ENCODE measurements around the gene VSIG2. TPM values are rescaled to one million over a fixed set of nuclear protein-coding genes. Genes with fewer than 3 reads are reported as not detected.

VSIG2 gene
- total and polyA plus RNA-seq, 2 donors (not counting 1 experiment from before 2014, with no cell fraction given) = not detected

DNA sequence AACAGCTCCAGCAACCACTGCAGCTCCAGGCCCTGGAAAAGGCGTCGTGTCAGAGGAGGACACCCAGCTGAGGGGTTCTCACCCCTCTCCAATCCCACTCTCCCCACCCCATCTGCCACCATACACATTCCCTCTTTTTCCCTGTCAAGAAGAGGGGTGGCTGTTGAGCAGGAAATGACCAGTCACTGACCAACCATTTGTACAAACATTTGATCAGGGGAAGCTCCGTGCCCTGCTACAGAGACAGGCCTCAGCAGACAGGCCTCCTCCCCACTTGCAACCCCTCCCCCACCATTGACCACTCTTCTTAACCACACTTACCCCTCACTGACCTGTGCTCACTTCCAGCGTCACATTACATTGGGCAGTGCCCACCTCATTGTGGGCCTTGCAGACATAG lies 2.3 kb upstream of the VSIG2 start:
- Histone ChIP-seq H3K27ac (ENCODE audit: insufficient read depth, low read length) (peak overlapping the region; percentile 43), H3K79me2 (ENCODE audit: control insufficient read depth, insufficient read depth, low read length) (no peaks in the 10 kb centered on the region), H2AFZ (ENCODE audit: low read length) (peak overlapping the region; percentile 47), H3K4me1 (ENCODE audit: control insufficient read depth, extremely low read depth, insufficient read depth, low read length) (peaks cover 14% of the 10 kb centered on the region), H3K36me3 (ENCODE audit: control insufficient read depth, insufficient read depth, low read length) (no peaks in the 10 kb centered on the region), H3K9me3 (ENCODE audit: control insufficient read depth, insufficient read depth, low read depth, low read length) (no peaks in the 10 kb centered on the region), H3K9ac (ENCODE audit: insufficient read depth, low read length) (no peak overlapping the region), H3K4me2 (ENCODE audit: extremely low read depth, insufficient read depth, low read length) (no peak overlapping the region), H4K20me1 (ENCODE audit: control insufficient read depth, extremely low read depth, insufficient read depth, low read length) (no peaks in the 10 kb centered on the region), H3K27me3 (ENCODE audit: control insufficient read depth, insufficient read depth, low read length) (peaks cover 5% of the 10 kb centered on the region), H3K4me3 (replicated peaks in 1 of 4; ENCODE audit: control extremely low read depth in 1 of 4, insufficient read depth in 1 of 4, low read depth in 3 of 4, low read length in 4 of 4) (no peak overlapping the region)
- TF ChIP-seq EZH2 (IDR thresholded peaks at IDR 0.05; ENCODE audit: low read length, missing control alignments) = no peak
- TF ChIP-seq, protein P1, sequence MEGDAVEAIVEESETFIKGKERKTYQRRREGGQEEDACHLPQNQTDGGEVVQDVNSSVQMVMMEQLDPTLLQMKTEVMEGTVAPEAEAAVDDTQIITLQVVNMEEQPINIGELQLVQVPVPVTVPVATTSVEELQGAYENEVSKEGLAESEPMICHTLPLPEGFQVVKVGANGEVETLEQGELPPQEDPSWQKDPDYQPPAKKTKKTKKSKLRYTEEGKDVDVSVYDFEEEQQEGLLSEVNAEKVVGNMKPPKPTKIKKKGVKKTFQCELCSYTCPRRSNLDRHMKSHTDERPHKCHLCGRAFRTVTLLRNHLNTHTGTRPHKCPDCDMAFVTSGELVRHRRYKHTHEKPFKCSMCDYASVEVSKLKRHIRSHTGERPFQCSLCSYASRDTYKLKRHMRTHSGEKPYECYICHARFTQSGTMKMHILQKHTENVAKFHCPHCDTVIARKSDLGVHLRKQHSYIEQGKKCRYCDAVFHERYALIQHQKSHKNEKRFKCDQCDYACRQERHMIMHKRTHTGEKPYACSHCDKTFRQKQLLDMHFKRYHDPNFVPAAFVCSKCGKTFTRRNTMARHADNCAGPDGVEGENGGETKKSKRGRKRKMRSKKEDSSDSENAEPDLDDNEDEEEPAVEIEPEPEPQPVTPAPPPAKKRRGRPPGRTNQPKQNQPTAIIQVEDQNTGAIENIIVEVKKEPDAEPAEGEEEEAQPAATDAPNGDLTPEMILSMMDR (conservative IDR thresholded peaks at IDR 0.05 in 1 of 2, IDR thresholded peaks at IDR 0.05 in 1 of 2; ENCODE audit: low read depth in 1 of 2, low read length in 2 of 2) = no peak
- peak in 1 of 2 donors; percentile 15 for DNase-seq (ENCODE audit: low read depth in 2 of 2)

DNA sequence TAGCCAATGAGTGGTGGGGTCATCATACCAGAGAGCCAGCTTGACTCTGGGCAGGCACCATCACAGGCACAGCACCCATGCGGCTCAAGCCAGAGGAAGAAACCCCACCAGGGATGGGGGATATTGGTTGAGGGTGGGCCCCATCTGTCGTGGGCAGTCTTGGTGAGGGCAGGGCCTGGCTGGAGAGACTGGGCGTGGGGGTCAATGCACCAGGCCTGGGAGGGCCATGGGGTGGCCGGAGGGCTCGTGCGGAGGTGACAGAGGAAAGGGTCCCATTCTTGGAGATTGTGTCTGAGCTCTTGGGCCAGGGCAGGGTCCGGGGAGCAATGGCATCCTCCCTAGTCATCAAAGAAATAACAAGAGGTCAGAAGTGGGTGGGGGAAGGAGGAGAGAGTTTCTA lies 1.6 kb upstream of the VSIG2 start:
- peaks cover 5% of the 10 kb centered on the region for H3K27me3 ChIP-seq (ENCODE audit: control insufficient read depth, insufficient read depth, low read length)
- TF ChIP-seq, protein P1 (conservative IDR thresholded peaks at IDR 0.05 in 1 of 2, IDR thresholded peaks at IDR 0.05 in 1 of 2; ENCODE audit: low read depth in 1 of 2, low read length in 2 of 2) = no peak
- no peak for TF ChIP-seq EZH2 (IDR thresholded peaks at IDR 0.05; ENCODE audit: low read length, missing control alignments)
- H3K27ac ChIP-seq (ENCODE audit: insufficient read depth, low read length) = no peak overlapping the region
- no peaks in the 10 kb centered on the region for H3K36me3 ChIP-seq (ENCODE audit: control insufficient read depth, insufficient read depth, low read length)
- no peaks in the 10 kb centered on the region for H4K20me1 ChIP-seq (ENCODE audit: control insufficient read depth, extremely low read depth, insufficient read depth, low read length)
- H2AFZ ChIP-seq (ENCODE audit: low read length) = no peak overlapping the region
- DNase-seq (ENCODE audit: low read depth in 2 of 2) = no peak
- H3K79me2 ChIP-seq (ENCODE audit: control insufficient read depth, insufficient read depth, low read length) = no peaks in the 10 kb centered on the region
- no peak overlapping the region for H3K9ac ChIP-seq (ENCODE audit: insufficient read depth, low read length)
- H3K4me2 ChIP-seq (ENCODE audit: extremely low read depth, insufficient read depth, low read length) = no peak overlapping the region
- H3K4me1 ChIP-seq (ENCODE audit: control insufficient read depth, extremely low read depth, insufficient read depth, low read length) = peaks cover 16% of the 10 kb centered on the region
- H3K9me3 ChIP-seq (ENCODE audit: control insufficient read depth, insufficient read depth, low read depth, low read length) = no peaks in the 10 kb centered on the region
- no peak overlapping the region for H3K4me3 ChIP-seq (replicated peaks in 1 of 4; ENCODE audit: control extremely low read depth in 1 of 4, insufficient read depth in 1 of 4, low read depth in 3 of 4, low read length in 4 of 4)

DNA sequence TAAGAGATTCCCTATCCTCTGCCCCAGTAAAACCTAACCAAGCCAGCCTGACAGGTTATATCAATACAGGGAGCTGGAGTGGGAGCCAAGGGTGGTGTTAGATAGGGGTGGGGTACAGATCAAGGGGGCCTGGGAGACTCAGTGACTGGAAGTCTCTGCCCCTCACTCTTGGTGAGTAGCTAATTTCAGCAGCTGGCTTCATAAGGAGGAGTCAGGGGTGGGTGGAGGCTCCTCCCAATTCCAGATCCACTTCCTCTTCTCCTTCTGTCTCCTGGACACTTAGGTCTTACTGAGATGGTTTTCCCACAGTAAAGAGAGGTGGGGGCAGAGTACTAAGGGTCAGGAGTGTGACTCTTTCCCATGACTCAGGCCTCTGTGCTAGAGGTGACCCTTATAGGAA lies 1.1 kb upstream of the VSIG2 start:
- no peak overlapping the region for H3K4me2 ChIP-seq (ENCODE audit: extremely low read depth, insufficient read depth, low read length)
- no peaks in the 10 kb centered on the region for H4K20me1 ChIP-seq (ENCODE audit: control insufficient read depth, extremely low read depth, insufficient read depth, low read length)
- H3K79me2 ChIP-seq (ENCODE audit: control insufficient read depth, insufficient read depth, low read length) = no peaks in the 10 kb centered on the region
- H3K27me3 ChIP-seq (ENCODE audit: control insufficient read depth, insufficient read depth, low read length) = peaks cover 5% of the 10 kb centered on the region
- H3K36me3 ChIP-seq (ENCODE audit: control insufficient read depth, insufficient read depth, low read length) = no peaks in the 10 kb centered on the region
- H3K27ac ChIP-seq (ENCODE audit: insufficient read depth, low read length) = no peak overlapping the region
- no peak for TF ChIP-seq EZH2 (IDR thresholded peaks at IDR 0.05; ENCODE audit: low read length, missing control alignments)
- TF ChIP-seq, protein P1 (conservative IDR thresholded peaks at IDR 0.05 in 1 of 2, IDR thresholded peaks at IDR 0.05 in 1 of 2; ENCODE audit: low read depth in 1 of 2, low read length in 2 of 2) = no peak
- H3K9ac ChIP-seq (ENCODE audit: insufficient read depth, low read length) = no peak overlapping the region
- DNase-seq (ENCODE audit: low read depth in 2 of 2) = no peak
- H3K9me3 ChIP-seq (ENCODE audit: control insufficient read depth, insufficient read depth, low read depth, low read length) = no peaks in the 10 kb centered on the region
- H2AFZ ChIP-seq (ENCODE audit: low read length) = no peak overlapping the region
- H3K4me1 ChIP-seq (ENCODE audit: control insufficient read depth, extremely low read depth, insufficient read depth, low read length) = peaks cover 16% of the 10 kb centered on the region
- no peak overlapping the region for H3K4me3 ChIP-seq (replicated peaks in 1 of 4; ENCODE audit: control extremely low read depth in 1 of 4, insufficient read depth in 1 of 4, low read depth in 3 of 4, low read length in 4 of 4)

All from fibroblast of lung (primary cell).